Fibroblast of skin of right quadriceps (primary cell): ENCODE measurements around the gene NUP188.
"Not testable (repeated sequence)": the region's sequence is repeated elsewhere in the genome, so short reads cannot be mapped to it uniquely, and the experiment has no call there.

Experiments used
- DNase-seq: peaks from one replicate; pipeline ENCODE4 v3.0.0-alpha.2; 2013

Gene NUP188

GRCh38 chr9:129033216-129033615 is 85.7 kb downstream of the NUP188 start:
- no peak for DNase-seq

- DNase-seq: not testable (repeated sequence)
These were observed 88.3 kb downstream of the NUP188 start for GRCh38 chr9:129035838-129036237.

GRCh38 chr9:129036241-129036922 is 88.9 kb downstream of the NUP188 start, which contains the start of gene MIGA2:
Gene MIGA2 (plus strand): TSS chr9:129036626. CDS start chr9:129040595, 3,969 bp downstream.
- peak; percentile 99 for DNase-seq

- DNase-seq: no peak
These were observed 89.6 kb downstream of the NUP188 start for GRCh38 chr9:129036923-129037766.

GRCh38 chr9:129037767-129038098 is 90.2 kb downstream of the NUP188 start:
- DNase-seq: no peak

GRCh38 chr9:129038109-129038852 is 90.8 kb downstream of the NUP188 start:
- no peak for DNase-seq

GRCh38 chr9:129040113-129040643 is 92.7 kb downstream of the NUP188 start:
- no peak for DNase-seq

- no peak for DNase-seq
These were observed 94.5 kb downstream of the NUP188 start for GRCh38 chr9:129042016-129042415.

- no peak for DNase-seq
These were observed 105.1 kb downstream of the NUP188 start for GRCh38 chr9:129052592-129052991.

- DNase-seq: no peak
These were observed 105.5 kb downstream of the NUP188 start for GRCh38 chr9:129053020-129053419.

- no peak for DNase-seq
These were observed 106.8 kb downstream of the NUP188 start for GRCh38 chr9:129054163-129054851.
